ENCODE measurements around the gene NUP37. TPM values are rescaled to one million over a fixed set of nuclear protein-coding genes. Genes with fewer than 3 reads are reported as not detected.

Gene NUP37
- total and polyA plus RNA-seq, 8 donors = 7.8 to 76.4 (median 15.6) TPM

- Histone ChIP-seq H3K4me1 (peaks cover 0 to 25% (median 14%) of the 10 kb centered on the region in 4 donors), H3K36me3 (peaks cover 0 to 11% (median 7%) of the 10 kb centered on the region in 4 donors), H3K9me3 (no peaks in the 10 kb centered on the region), H3K27me3 (no peaks in the 10 kb centered on the region), H3K4me3 (peak within 1 kb of the TSS; percentile 66 to 78 (median 74)), H3K27ac (peak within 1 kb of the TSS; percentile 88 to 93 (median 92))
- peak; percentile 95 to 98 for DNase-seq
- 1 to 5% (median 2%) methylated on average over 44 of the region's 44 CpGs for WGBS, 5 donors
- intact Hi-C loops (cut with DNase I; ENCODE audit: low total_unique reads) = no loop called here
- peak; percentile 66 to 87 (median 80) for TF ChIP-seq POLR2AphosphoS5 (IDR thresholded peaks at IDR 0.05)
- no peak for TF ChIP-seq EP300 (IDR thresholded peaks at IDR 0.05)
- no peak for TF ChIP-seq CTCF (IDR thresholded peaks at IDR 0.05)
- peak in 1 of 4 donors; percentile 80 for TF ChIP-seq POLR2A (IDR thresholded peaks at IDR 0.05)
These were observed 58.1 kb downstream of the NUP37 start, which contains the start of gene WASHC3 for GRCh38 chr12:102061560-102062418. Gene WASHC3 (minus strand): TSS chr12:102061991. CDS start chr12:102061962, 29 bp downstream.

GRCh38 chr12:102061096-102061559 lies 58.8 kb downstream of the NUP37 start:
- Histone ChIP-seq H3K36me3 (peaks cover 0 to 17% (median 14%) of the 10 kb centered on the region in 4 donors), H3K9me3 (no peaks in the 10 kb centered on the region), H3K4me3 (peak overlapping the region; percentile 66 to 78 (median 74)), H3K27ac (peak overlapping the region; percentile 88 to 93 (median 92)), H3K4me1 (peaks cover 0 to 25% (median 14%) of the 10 kb centered on the region in 4 donors), H3K27me3 (no peaks in the 10 kb centered on the region)
- DNase-seq = peak in 1 of 2 donors; percentile 58
- intact Hi-C loops (cut with DNase I; ENCODE audit: low total_unique reads) = no loop called here
- WGBS, 5 donors = 9 to 19% (median 12%) methylated on average over 9 of the region's 9 CpGs
- TF ChIP-seq POLR2A (IDR thresholded peaks at IDR 0.05) (no peak), CTCF (IDR thresholded peaks at IDR 0.05) (no peak), EP300 (IDR thresholded peaks at IDR 0.05) (no peak), POLR2AphosphoS5 (IDR thresholded peaks at IDR 0.05) (no peak)

GRCh38 chr12:102059343-102059742 lies 60.6 kb downstream of the NUP37 start:
- intact Hi-C loops (cut with DNase I; ENCODE audit: low total_unique reads) = no loop called here
- Histone ChIP-seq H3K9me3 (no peaks in the 10 kb centered on the region), H3K36me3 (peaks cover 0 to 33% (median 30%) of the 10 kb centered on the region in 4 donors), H3K4me3 (no peak overlapping the region), H3K27me3 (no peaks in the 10 kb centered on the region), H3K4me1 (peaks cover 0 to 25% (median 14%) of the 10 kb centered on the region in 4 donors), H3K27ac (no peak overlapping the region)
- no peak for DNase-seq
- TF ChIP-seq POLR2AphosphoS5 (IDR thresholded peaks at IDR 0.05) (no peak), EP300 (IDR thresholded peaks at IDR 0.05) (no peak), POLR2A (IDR thresholded peaks at IDR 0.05) (no peak), CTCF (IDR thresholded peaks at IDR 0.05) (no peak)

- intact Hi-C loops (cut with DNase I; ENCODE audit: low total_unique reads) = no loop called here
- Histone ChIP-seq H3K36me3 (peaks cover 12 to 80% (median 69%) of the 10 kb centered on the region in 4 donors), H3K9me3 (no peaks in the 10 kb centered on the region), H3K4me3 (no peak overlapping the region), H3K27me3 (no peaks in the 10 kb centered on the region), H3K4me1 (peaks cover 0 to 8% (median 5%) of the 10 kb centered on the region in 4 donors), H3K27ac (no peak overlapping the region)
- no peak for DNase-seq
- 92 to 99% (median 97%) methylated on average over 4 of the region's 4 CpGs for WGBS, 5 donors
- TF ChIP-seq EP300 (IDR thresholded peaks at IDR 0.05) (no peak), CTCF (IDR thresholded peaks at IDR 0.05) (no peak), POLR2A (IDR thresholded peaks at IDR 0.05) (no peak), POLR2AphosphoS5 (IDR thresholded peaks at IDR 0.05) (no peak)
These were observed 65.6 kb downstream of the NUP37 start for GRCh38 chr12:102054345-102054744.
